H9 (cell line): ENCODE measurements around the gene MRPL20. TPM values are rescaled to one million over a fixed set of nuclear protein-coding genes. Genes with fewer than 3 reads are reported as not detected.

Source experiments
- DNase-seq: peaks from one replicate; pipeline ENCODE4 v3.0.0-alpha.2; 2017
- H2AFZ ChIP-seq: one replicate; pipeline ENCODE4 v1.6.1; 2013; ENCODE audit warnings: mild to moderate bottlenecking, low read length, control low read depth, moderate library complexity
- H2AK5ac ChIP-seq: 2 replicates; pipeline ENCODE4 v1.6.1; 2013; ENCODE audit warnings: low read length, control low read depth, mixed read lengths; ENCODE audit not compliant: insufficient read length
- H2BK120ac ChIP-seq: one replicate; pipeline ENCODE4 v1.6.1; 2013; ENCODE audit warnings: low read depth, mild to moderate bottlenecking, low read length, control low read depth, inconsistent platforms; ENCODE audit not compliant: poor library complexity, severe bottlenecking
- H2BK12ac ChIP-seq: 2 replicates; pipeline ENCODE4 v1.6.1; 2013; ENCODE audit warnings: low read length, control low read depth, mixed read lengths, low read depth; ENCODE audit not compliant: insufficient read length
- H2BK15ac ChIP-seq: 2 replicates; pipeline ENCODE4 v1.6.1; 2013; ENCODE audit warnings: low read depth, low read length, control low read depth
- H2BK20ac ChIP-seq: one replicate; pipeline ENCODE4 v1.6.1; 2013; ENCODE audit warnings: low read depth, mild to moderate bottlenecking, low read length, control low read depth, inconsistent platforms; ENCODE audit not compliant: poor library complexity, severe bottlenecking
- H2BK5ac ChIP-seq: 2 replicates; pipeline ENCODE4 v1.6.1; 2013; ENCODE audit warnings: low read length, control low read depth, mixed read lengths; ENCODE audit not compliant: insufficient read length
- H3K14ac ChIP-seq: 2 replicates; pipeline ENCODE4 v1.6.1; 2013; ENCODE audit warnings: low read length, control low read depth; ENCODE audit not compliant: insufficient read depth
- H3K18ac ChIP-seq: 2 replicates; pipeline ENCODE4 v1.6.1; 2013; ENCODE audit warnings: low read depth, mild to moderate bottlenecking, mixed read lengths, low read length, control low read depth; ENCODE audit not compliant: insufficient read length
- H3K23ac ChIP-seq: 2 replicates; pipeline ENCODE4 v1.6.1; 2013; ENCODE audit warnings: low read length, control low read depth, mixed read lengths, low read depth; ENCODE audit not compliant: insufficient read length
- H3K23me2 ChIP-seq: 2 replicates; pipeline ENCODE4 v1.6.1; 2013; ENCODE audit warnings: low read depth, mild to moderate bottlenecking, mixed read lengths, low read length, control low read depth; ENCODE audit not compliant: insufficient read length, poor library complexity, severe bottlenecking
- H3K27ac ChIP-seq: 2 replicates; pipeline ENCODE4 v1.5.1; 2013; ENCODE audit warnings: low read length, control low read depth, mixed read lengths, low read depth; ENCODE audit not compliant: insufficient read length
- H3K27me3 ChIP-seq: 2 replicates; pipeline ENCODE4 v1.6.1; 2013; ENCODE audit warnings: low read length, control low read depth, inconsistent platforms; ENCODE audit not compliant: insufficient read depth
- H3K4ac ChIP-seq: 2 replicates; pipeline ENCODE4 v1.6.1; 2013; ENCODE audit warnings: low read depth, mild to moderate bottlenecking, control low read depth, inconsistent platforms, low read length, moderate library complexity
- H3K4me1 ChIP-seq: 2 replicates; pipeline ENCODE4 v1.6.1; 2013; ENCODE audit warnings: low read length, control low read depth, inconsistent platforms; ENCODE audit not compliant: insufficient read depth
- H3K4me2 ChIP-seq: 2 replicates; pipeline ENCODE4 v1.6.1; 2013; ENCODE audit warnings: low read length, control low read depth, mixed read lengths; ENCODE audit not compliant: insufficient read length, insufficient read depth
- H3K56ac ChIP-seq: 2 replicates; pipeline ENCODE4 v1.6.1; 2013; ENCODE audit warnings: low read depth, mild to moderate bottlenecking, mixed read lengths, low read length, control low read depth; ENCODE audit not compliant: insufficient read length
- H3K79me1 ChIP-seq: 2 replicates; pipeline ENCODE4 v1.6.1; 2013; ENCODE audit warnings: low read depth, mild to moderate bottlenecking, moderate library complexity, low read length, control low read depth, inconsistent platforms; ENCODE audit not compliant: insufficient read depth, poor library complexity, severe bottlenecking
- H3K79me2 ChIP-seq: 2 replicates; pipeline ENCODE4 v1.6.1; 2013; ENCODE audit warnings: low read length, control low read depth, inconsistent platforms; ENCODE audit not compliant: insufficient read depth
- H3K9ac ChIP-seq: 2 replicates; pipeline ENCODE4 v1.6.1; 2013; ENCODE audit warnings: low read length, control low read depth, mixed read lengths; ENCODE audit not compliant: insufficient read length; ENCODE audit errors: extremely low read depth
- H3K9me3 ChIP-seq: one replicate; pipeline ENCODE4 v1.6.1; 2013; ENCODE audit warnings: low read depth, low read length, inconsistent platforms; ENCODE audit not compliant: control insufficient read depth
- H3T11ph ChIP-seq: one replicate; pipeline ENCODE4 v1.6.1; 2013; ENCODE audit warnings: mild to moderate bottlenecking, low read length, control low read depth, inconsistent platforms
- H4K20me1 ChIP-seq: one replicate; pipeline ENCODE4 v1.6.1; 2013; ENCODE audit not compliant: control insufficient read depth, insufficient read length, insufficient read depth
- H4K5ac ChIP-seq: 2 replicates; pipeline ENCODE4 v1.6.1; 2013; ENCODE audit warnings: low read depth, mild to moderate bottlenecking, mixed read lengths, low read length, control low read depth; ENCODE audit not compliant: insufficient read length
- H4K8ac ChIP-seq: replicated peaks from 2 replicates; pipeline ENCODE4 v1.6.1; 2013; ENCODE audit warnings: low read length, control low read depth, mixed read lengths, low read depth; ENCODE audit not compliant: insufficient read length
- H4K91ac ChIP-seq: 2 replicates; pipeline ENCODE4 v1.6.1; 2013; ENCODE audit warnings: low read depth, mild to moderate bottlenecking, moderate library complexity, mixed read lengths, low read length, control low read depth; ENCODE audit not compliant: insufficient read length
- H3K27ac Mint-ChIP-seq, 3 experiments: 2 replicates in 2 of 3; 3 replicates in 1 of 3; pipeline ENCODE4 v1.8.0; 2020 to 2021; ENCODE audit warnings: mixed read lengths in 3 of 3, mild to moderate bottlenecking in 1 of 3, moderate library complexity in 1 of 3
- H3K27me3 Mint-ChIP-seq: 2 replicates; pipeline ENCODE4 v1.8.0; 2021; ENCODE audit warnings: low read depth, mild to moderate bottlenecking, moderate library complexity, mixed read lengths
- H3K36me3 Mint-ChIP-seq, 3 experiments: 2 replicates in 2 of 3; 3 replicates in 1 of 3; pipeline ENCODE4 v1.8.0; 2020 to 2021; ENCODE audit warnings: low read depth in 3 of 3, mixed read lengths in 3 of 3; ENCODE audit not compliant: insufficient read depth in 1 of 3
- H3K4me1 Mint-ChIP-seq, 2 experiments: 2 replicates each; pipeline ENCODE4 v1.8.0; 2020; ENCODE audit warnings: mixed read lengths in 2 of 2
- H3K4me3 Mint-ChIP-seq, 2 experiments: 2 replicates in 1 of 2; 3 replicates in 1 of 2; pipeline ENCODE4 v1.8.0; 2020 to 2021; ENCODE audit warnings: mild to moderate bottlenecking in 2 of 2, mixed read lengths in 2 of 2, moderate library complexity in 1 of 2
- H3K9me3 Mint-ChIP-seq, 2 experiments: 2 replicates in 1 of 2; 3 replicates in 1 of 2; pipeline ENCODE4 v1.8.0; 2020; ENCODE audit warnings: mild to moderate bottlenecking in 2 of 2, mixed read lengths in 2 of 2, moderate library complexity in 1 of 2
- WGBS: extraction: QIAGEN DNeasy Blood & Tissue Kit; methylation state at CpG from one replicate; pipeline ENCODE4 v1.1.7; 2013; ENCODE audit warnings: missing lambda C conversion rate, low lambda C conversion rate, mixed read lengths; ENCODE audit not compliant: insufficient read length; ENCODE audit errors: extremely low coverage; 5-methylcytosine and 5-hydroxymethylcytosine counted together
- total RNA-seq: library from RNA; stranded (reverse); gene quantifications from 2 replicates; pipeline ENCODE4 v1.2.1, GENCODE V29; 2021
- TF ChIP-seq, protein P1 (sequence below): fragments of 200-600 bp; sonication (generic); conservative IDR thresholded peaks from 3 replicates; pipeline ENCODE4 v1.8.0; 2021; ENCODE audit warnings: antibody characterized with exemption, mild to moderate bottlenecking

Gene MRPL20
- total RNA-seq, 1 experiment from 2014 or later = 162 TPM

DNA sequence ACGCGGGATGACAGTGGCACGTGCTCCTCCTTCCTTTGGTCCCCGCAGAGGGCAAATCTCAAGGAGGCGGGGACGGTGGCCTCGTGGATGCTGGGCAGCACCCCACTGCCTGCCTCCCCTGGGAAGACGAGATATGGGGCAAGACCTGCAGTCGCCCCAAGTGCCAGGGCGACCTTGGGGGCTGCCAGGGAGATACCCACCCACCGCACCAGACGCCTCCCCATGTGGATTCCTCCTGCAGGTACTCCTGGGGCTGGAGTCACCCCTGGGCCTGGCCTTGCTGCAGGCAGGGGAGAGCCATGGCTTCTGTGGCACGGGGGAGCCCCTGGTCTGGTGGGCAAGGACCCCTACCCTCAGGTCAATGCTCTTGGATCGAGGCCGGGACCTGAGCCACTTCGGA lies 26.2 kb downstream of the MRPL20 start:
- no peak overlapping the region for H2BK120ac ChIP-seq
- no peaks in the 10 kb centered on the region for H3K9me3 ChIP-seq
- H4K20me1 ChIP-seq = no peaks in the 10 kb centered on the region
- H3K14ac ChIP-seq = no peak overlapping the region; the same call in 1 of the 2 replicates
- no peak overlapping the region for H3K23ac ChIP-seq
- no peak overlapping the region for H3K4ac ChIP-seq
- H4K8ac ChIP-seq = no peak overlapping the region
- no peak overlapping the region for H3K18ac ChIP-seq
- H3K4me3 Mint-ChIP-seq = no peak overlapping the region
- H2AFZ ChIP-seq = no peak overlapping the region
- H3K27ac ChIP-seq = no peak overlapping the region
- no peak overlapping the region for H3K56ac ChIP-seq
- no peak overlapping the region for H3K9ac ChIP-seq
- no peak overlapping the region for H4K91ac ChIP-seq
- no peaks in the 10 kb centered on the region for H3K4me1 ChIP-seq
- H2BK20ac ChIP-seq = no peak overlapping the region
- H3K27me3 Mint-ChIP-seq = no peaks in the 10 kb centered on the region
- no peak for DNase-seq
- H4K5ac ChIP-seq = no peak overlapping the region
- H3K23me2 ChIP-seq = no peaks in the 10 kb centered on the region
- no peaks in the 10 kb centered on the region for H3K9me3 Mint-ChIP-seq
- WGBS = no CpG with 5 or more reads among the region's 16 CpGs
- H2BK5ac ChIP-seq = no peak overlapping the region
- no peak overlapping the region for H3K27ac Mint-ChIP-seq
- H3K79me1 ChIP-seq = peaks cover 3% of the 10 kb centered on the region
- no peaks in the 10 kb centered on the region for H3K27me3 ChIP-seq
- H3K79me2 ChIP-seq = no peaks in the 10 kb centered on the region
- H3K36me3 Mint-ChIP-seq = peaks cover 0 to 17% (median 1%) of the 10 kb centered on the region in 3 experiments; a peak in 5 of 7 replicates
- H3K4me2 ChIP-seq = no peak overlapping the region
- no peak overlapping the region for H3T11ph ChIP-seq
- H3K4me1 Mint-ChIP-seq = peaks cover 6 to 10% of the 10 kb centered on the region in 2 experiments
- H2AK5ac ChIP-seq = no peak overlapping the region
- TF ChIP-seq, protein P1, sequence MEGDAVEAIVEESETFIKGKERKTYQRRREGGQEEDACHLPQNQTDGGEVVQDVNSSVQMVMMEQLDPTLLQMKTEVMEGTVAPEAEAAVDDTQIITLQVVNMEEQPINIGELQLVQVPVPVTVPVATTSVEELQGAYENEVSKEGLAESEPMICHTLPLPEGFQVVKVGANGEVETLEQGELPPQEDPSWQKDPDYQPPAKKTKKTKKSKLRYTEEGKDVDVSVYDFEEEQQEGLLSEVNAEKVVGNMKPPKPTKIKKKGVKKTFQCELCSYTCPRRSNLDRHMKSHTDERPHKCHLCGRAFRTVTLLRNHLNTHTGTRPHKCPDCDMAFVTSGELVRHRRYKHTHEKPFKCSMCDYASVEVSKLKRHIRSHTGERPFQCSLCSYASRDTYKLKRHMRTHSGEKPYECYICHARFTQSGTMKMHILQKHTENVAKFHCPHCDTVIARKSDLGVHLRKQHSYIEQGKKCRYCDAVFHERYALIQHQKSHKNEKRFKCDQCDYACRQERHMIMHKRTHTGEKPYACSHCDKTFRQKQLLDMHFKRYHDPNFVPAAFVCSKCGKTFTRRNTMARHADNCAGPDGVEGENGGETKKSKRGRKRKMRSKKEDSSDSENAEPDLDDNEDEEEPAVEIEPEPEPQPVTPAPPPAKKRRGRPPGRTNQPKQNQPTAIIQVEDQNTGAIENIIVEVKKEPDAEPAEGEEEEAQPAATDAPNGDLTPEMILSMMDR = no peak
- no peak overlapping the region for H2BK15ac ChIP-seq
- H2BK12ac ChIP-seq = no peak overlapping the region
